ENCODE measurements around the gene OTOA.

DNA sequence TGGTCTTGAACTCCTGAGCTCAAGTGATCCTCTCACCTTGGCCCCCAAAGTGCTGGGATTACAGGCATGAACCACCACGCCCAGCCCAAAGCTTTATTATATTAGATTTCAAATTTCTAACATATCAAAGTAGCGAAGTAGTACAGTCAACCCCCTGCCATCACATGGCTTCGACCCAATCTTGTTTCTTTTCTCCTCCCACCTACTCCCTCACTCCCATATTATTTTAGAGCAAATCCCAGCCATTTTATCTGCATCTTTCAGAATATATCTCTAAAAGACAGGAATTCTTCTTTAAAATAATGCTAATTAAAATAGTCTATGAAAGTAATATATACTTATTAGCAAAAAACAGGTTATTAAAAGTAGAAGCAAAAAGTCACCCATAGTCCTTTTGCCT is 12.3 kb upstream of the OTOA start:
- no peak for TF ChIP-seq POLR2AphosphoS5 (IDR thresholded peaks at IDR 0.05; ENCODE audit: borderline replicate concordance, low read depth, low read length)
- TF ChIP-seq EZH2 (IDR thresholded peaks at IDR 0.05), result no peak
- TF ChIP-seq FOXP2 (optimal IDR thresholded peaks at IDR 0.05; ENCODE audit: control extremely low read depth, extremely low read length, insufficient read depth), result no peak

All from SK-N-MC (cell line).